UCSD-AML1 (cell line): Measurements from ENCODE around the gene LGALS9B.
"Not testable (repeated sequence)": the region's sequence is repeated elsewhere in the genome, so short reads cannot be mapped to it uniquely, and the experiment has no call there.

Source experiments
- DNase-seq: peaks from one replicate; lab custom pipeline; 2025; ENCODE audit not compliant: unreplicated experiment; lab: John Stamatoyannopoulos, UW

Gene LGALS9B

DNA sequence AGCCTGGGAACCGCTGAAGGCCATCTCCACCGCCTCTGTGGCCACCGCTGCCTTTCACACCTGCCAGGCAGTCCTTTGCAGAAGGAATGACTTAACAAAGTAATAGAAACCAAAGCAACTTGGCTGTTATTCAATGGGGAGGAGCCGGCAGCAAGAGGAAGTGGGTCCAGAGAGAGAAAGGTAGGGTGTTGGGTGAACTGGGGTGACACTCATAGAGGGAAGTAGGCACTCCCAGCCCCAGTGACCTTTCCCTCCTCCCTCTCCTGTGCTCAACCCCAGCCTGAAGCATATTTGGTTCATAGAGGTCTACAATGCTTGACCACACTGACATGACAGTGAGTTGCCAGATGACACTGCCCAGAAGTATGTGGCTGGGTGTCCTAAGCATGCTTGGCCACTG, at the start of gene LGALS9B:
Gene LGALS9B, minus strand, starts transcription at position 93 of the 400 bp plus-strand sequence. Its CDS starts 69 bp downstream, at position 24.
- not testable (repeated sequence) for DNase-seq

DNA sequence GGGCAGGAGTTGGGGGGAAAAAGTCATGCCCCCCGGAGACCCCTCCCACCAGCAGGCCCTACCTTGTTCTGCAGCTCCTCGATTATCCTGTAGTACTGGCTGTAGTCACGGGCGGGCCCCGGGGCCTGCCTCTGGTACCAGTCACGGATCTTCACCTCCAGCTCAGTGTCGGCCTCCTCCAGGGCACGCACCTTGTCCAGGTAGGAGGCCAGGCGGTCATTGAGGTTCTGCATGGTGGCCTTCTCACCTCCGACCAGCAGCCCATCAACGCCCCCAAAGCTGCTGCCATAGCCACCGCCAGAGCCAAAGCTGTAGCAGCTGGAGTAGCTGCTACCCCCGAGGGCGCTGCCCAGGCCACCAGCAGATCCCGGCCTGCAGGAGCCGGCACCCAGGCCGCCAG, 49.6 kb upstream of the LGALS9B start:
- not testable (repeated sequence) for DNase-seq

DNA sequence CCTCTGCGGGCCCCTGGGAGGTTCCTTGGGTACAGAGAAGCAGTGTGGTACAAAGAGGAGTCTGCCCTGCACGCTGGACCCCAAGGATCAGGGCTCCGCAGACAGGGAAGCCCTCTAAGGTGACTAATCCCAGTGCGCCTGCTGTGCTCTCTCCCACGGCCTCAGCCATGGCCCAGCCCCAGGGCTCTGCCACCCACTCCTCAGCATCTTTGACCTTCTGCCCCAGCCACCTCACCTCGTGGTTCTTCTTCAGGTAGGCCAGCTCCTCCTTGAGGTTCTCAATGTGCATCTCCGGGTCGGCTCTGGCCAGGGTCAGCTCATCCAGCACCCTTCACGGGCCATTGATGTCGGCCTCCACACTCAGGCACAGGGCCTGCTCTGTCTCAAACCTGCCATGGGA, 47.8 kb upstream of the LGALS9B start:
- not testable (repeated sequence) for DNase-seq

DNA sequence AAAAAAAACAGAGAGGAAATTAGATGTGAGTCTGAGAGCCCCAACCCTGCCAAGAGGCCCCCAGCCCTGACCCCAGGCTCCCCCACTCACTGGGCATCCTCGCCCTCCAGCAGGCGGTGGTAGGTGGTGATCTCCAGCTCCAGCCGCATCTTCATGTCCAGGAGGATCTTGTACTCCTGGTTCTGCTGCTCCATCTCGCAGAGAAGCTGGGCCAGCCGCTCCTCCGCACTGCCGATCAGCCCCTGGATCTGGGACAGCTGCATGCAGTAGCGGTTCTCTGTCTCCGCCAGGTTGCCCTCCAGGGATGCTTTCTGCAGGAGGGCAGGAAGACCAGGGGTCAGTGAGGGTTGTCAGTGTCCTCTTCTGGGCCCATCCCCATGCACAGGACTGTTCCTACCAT, 46.2 kb upstream of the LGALS9B start:
- DNase-seq = not testable (repeated sequence)

DNA sequence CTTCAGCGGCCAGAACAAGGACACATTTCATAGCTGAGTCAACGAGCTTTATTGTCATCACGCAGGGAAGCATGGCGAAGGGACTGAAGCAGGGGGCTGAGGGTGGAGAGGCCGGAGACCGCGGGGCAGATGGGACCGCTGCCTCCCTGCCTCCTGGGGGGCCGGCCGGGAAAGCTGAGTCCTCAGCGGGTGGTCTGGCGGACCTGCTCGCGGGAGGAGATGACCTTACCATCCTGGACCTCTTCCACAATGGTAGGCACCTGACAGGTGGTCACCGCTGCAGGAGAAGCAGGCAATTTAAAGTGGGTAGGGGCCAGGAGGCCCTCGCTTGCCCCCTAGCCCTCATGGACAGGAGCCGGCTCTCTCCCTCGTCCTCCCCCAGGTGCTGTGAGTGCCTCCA, 45.0 kb upstream of the LGALS9B start:
- DNase-seq = not testable (repeated sequence)

DNA sequence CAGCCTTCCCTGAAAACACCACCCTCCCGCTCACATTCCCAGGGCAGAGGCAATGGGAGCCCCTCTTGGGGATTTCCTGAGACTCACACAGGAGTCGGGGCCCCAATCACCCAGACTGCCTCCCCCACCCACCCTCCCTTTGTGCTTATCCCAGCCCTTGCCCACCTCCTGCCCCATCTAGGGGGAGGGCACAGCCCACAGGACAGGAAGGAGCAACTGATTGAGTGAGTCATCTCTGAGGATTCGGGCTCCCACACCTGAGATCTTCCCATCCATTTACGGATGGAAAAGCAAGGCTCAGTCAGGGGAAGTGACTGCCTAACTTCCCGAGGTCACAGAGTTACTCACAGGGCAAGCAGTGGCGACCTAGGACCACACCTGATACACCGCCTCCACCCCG, 44.4 kb upstream of the LGALS9B start:
- DNase-seq = not testable (repeated sequence)

DNA sequence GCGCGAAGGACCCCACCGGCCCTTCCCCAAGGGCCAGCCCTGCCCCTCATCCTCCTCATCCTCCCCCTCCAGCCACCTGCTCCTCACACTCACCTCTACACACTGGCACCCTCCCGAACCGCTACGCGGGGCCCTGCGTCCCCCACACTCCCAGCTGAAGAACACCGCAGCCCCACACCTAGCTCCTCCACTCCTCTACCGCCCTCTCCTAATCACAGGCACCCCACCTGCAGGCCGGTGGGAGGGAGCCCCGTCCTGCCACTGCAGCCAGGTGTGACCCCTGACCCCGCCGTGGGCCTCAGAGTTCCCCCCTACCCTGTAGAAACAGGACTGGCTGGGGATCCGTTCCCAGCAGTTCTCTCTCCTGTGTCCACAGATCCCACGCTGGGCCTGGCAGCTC, 38.0 kb upstream of the LGALS9B start:
- DNase-seq = not testable (repeated sequence)

DNA sequence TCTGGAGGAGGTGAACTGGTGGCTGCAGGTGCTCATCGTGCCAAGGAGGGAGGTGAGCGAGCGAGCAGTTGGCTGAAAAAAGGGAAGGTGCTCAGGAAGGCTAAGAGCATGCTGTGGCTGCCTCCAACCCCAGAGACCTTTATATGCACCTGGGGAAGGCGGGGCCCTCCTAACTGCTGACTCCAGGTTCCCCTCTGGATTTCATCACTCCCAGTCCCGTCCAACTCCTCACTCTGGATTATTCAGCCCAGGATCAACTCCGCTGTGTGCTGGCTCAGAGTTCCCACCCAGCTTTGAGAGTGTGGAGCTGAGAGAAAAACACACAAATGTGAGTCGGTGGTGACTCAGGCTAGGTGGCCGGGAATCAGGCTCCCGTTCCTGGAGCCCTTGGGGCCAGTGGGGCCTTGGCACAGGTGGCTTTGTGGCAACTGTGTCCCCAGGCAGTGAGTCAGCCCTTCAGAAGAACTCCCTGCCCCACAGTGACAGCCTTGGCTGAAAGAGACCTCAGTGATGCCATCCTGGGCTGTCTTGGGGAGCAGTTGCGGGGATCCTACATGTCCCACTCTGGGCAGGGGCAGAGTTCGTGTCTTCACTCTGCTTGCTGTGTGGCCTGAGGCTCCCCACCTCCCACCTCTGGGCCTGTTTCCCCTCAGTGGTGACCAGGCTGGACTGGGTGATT, 37.2 kb upstream of the LGALS9B start:
- DNase-seq = not testable (repeated sequence)

DNA sequence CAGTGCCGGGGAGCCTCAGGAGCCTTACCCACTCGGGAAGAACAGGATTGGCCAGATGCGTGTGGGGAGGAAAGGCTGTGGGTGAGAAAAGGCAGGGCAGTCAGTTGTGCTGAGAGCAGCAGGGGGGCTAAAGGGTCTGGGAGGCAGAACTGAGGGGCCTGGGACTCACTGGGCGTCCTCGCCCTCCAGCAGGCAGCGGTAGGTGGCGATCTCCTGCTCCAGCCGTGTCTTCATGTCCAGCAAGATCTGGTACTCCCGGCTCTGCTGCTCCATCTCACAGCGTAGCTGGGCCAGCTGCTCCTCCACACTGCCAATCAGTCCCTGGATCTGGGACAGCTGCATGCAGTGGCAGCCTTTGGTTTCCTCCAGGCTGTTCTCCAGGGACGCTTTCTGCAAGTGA, 34.6 kb upstream of the LGALS9B start:
- DNase-seq = not testable (repeated sequence)

DNA sequence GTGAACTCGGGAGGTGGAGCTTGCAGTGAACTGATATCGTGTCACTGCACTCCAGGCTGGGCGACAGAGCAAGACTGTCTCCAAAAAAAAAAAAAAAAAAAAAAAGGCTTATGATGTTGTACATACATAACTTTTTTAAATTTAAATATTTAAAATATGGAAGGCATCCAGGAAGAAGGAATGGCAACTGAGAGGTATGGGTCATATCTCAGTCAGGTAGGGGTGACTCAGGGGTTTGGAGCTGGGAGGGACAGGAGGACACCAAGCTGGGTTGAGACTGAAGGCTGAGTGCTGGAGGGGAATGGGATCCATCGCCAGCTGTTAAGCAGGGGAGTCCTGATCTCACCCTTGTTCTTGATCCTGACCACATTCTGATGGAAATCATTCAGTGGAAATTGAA, 33.0 kb upstream of the LGALS9B start:
- DNase-seq = not testable (repeated sequence)

DNA sequence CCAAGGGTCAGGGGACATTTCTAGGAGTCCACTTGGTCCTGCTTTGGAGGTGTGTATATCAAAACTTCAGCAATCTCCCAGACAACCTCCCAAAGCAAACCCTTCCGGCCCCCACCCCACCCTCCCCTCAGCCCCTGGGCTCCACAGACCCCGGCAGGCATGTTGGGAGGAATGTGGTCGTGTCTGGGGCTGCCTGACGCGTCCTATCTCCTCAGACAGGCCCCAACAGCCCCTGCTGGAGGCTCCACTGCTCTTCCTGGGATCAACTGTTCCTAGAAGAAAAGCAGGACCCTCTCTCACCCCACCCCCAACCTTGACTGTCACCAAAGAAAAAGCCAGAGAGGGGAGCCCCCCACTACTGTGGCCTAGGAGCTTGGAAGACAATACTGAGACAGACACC, 28.1 kb upstream of the LGALS9B start:
- not testable (repeated sequence) for DNase-seq

DNA sequence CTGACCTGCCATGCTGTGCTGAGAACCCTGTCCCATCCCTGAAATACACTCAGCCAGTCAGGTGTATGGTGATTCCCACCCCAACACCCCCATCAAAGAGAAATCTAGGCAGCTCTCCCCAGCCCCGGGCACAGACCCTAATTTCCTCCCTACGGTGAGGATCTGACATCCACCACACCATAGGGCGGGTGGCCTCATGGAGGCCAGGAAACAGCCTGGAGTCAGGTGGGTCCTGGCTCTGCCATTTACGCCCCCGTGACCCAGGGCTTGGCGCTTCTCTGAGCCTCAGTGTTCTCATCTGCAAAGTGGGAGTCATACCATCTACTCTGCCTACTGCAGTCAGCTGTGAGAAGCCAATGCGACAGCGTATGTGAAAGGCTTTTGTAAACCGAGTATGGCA, 27.4 kb upstream of the LGALS9B start:
- DNase-seq = not testable (repeated sequence)

DNA sequence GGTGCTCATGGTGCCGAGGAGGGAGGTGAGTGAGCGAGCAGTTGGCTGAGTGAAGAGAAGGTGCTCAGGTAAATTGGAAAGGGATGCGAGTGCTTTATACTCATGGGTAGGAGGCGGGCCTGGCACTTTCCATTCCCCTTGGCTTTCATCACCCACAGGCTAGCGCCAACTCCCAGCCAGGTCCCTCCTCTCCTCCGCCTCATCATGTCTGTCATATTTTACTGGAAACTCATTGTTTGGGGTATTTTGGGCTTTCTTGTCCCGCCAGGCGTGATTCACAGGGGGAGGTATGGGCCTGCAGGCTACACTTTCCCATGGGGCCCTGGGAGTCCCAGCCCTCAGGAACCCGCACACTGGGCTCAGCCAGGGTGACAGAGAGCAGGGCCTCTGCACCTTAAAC, 26.8 kb upstream of the LGALS9B start:
- not testable (repeated sequence) for DNase-seq

DNA sequence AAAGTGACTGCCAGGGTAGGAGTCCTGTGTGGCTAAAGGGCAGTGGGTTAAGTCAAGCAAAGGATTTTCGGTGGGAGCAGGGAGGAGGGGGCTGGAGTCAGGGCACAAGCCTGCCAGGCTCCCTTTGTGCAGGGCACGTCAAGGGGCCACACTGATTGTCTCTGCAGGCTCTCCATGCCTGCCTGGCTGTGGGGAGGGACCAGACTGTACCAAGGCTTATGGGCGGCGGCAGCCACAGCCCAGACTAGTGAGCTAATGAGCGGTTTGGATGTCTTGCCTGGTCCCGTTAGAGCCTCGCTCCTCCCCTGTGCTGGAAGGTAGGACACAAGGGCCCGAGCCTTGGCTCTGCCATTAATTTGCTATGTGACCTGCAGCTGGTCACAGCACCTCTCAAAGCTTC, 25.6 kb upstream of the LGALS9B start:
- not testable (repeated sequence) for DNase-seq

DNA sequence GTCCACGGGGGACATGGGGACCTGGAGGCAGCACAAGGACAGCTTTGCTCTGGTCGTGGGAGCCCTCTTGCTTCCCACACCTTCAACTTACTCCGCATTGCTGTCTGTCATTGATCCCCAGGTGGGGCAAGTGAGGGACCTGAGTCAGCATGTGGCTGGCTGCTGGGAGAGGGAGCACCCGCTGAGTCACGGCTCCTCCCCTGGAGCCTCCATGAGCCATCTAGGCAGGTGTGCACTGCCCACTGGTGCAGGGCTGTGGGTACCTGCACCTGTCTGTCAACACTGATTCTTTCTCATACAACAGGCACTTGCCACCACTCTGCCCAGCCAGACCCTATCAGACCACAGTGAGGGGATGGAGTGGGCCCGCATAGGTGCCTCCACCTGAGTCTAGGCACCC, 24.8 kb upstream of the LGALS9B start:
- not testable (repeated sequence) for DNase-seq

DNA sequence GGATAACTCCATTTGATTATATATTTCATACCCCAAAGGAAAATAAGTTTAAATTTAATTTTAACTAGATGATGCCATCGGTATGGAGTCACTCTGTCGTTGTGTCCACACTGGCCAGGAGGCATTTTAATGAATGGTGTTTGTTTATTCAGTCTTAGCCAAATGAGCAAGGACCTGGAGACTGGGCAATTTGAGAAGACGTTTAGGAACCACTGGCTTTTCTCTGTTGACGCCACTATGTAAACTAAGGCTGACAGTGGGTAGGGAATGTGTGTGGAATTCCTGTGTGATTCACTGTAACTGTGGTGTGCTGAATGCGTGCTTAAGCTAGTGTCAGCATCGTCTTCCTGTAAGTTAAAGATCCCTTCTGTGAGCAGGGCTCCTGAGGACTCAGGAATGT, 17.6 kb upstream of the LGALS9B start:
- not testable (repeated sequence) for DNase-seq

DNA sequence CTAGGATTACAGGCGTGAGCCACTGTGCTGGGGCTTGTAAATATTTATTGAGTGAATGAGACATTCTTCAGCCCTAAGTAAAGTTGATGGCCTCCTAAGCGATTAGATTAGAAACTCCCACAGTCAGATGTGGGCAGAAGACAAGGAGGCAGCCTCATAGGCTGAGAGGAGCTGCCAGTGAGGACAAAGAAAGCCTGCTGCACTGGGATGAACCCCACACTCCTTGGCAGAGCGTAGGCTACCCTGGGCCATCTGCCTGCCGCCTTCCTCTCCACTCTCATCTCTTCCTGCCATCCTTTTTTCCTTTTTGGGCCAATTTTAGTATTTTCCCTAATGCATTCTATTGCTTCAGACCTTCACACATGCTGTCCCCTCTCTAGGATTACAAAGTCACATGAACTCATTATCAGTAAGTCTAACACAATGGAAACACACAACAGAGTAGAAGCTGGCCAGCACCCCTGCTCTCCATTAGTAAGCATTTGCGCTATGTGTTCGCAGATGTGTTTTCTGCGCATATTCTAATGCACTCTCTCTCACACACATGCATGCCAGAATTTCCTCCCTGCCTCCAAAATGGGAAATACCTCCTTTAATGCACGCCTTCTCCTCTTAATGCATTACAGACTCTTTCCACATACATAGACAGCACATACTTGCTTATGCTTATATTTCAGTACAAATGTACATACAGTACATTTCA, 12.7 kb upstream of the LGALS9B start:
- DNase-seq = not testable (repeated sequence)

DNA sequence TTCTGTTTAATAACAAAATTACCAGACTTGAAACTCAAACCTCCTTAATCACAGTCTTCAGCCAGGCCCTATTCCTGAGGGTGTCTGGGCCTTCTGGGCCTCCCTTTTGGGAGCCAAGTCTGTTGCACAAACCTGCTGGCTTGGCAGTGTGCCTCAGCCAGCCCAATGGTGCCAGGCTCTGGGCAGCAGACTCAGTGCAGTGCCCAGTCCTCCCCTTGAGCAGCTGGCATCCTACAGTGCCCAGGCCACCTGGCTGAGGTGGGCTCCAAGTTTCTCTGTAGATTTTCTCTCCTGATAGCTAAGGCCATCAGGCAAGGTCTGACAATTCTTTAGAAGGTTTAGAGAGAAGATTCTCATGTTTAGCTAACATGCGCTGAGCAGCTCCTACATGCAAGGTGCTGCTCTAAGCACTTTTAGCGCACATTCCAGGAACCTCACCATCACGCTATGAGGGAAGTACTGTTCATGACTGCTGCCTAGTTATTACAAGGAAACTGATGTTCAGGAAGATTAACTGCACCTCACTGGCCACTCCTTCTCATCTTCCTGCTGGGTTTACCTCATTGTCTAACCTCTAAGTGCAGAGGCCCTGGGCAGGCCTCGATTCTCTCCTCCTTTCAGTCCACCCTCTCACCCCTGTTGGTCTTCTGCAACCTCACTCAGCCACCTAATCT, 10.2 kb upstream of the LGALS9B start:
- DNase-seq = not testable (repeated sequence)

DNA sequence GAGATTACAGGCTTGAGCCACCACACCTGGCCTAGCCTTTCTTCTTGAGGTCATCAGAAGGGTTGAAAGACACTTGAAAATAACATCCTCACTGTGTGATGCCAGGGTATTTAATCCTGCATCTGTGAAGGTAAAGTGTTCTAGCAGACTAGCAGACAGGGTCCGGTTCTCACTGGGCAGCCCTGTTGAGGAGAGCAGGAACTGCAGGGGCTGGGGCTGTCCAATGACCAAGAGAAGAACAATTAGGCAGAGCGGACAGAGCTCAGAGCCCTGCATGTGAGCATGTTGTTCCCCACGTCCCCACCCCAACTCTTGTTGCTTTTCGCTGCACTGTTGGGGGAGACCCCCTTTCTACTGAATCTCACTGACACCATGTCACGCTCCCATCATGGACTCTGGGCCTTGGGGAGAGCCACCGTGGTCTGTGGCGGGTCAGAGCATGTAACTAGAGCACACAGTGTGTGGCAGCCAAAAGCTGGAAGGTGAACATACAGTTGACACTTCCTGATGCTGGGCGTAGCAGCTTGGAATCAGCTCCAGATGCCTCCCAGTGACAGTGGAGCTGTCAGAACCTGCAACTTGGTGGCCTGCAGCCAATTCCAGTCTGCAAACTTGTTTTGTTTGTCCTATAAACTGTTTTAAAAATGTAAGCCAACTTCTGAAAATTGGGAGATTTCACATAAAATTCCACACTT, 7.9 kb upstream of the LGALS9B start:
- DNase-seq = not testable (repeated sequence)

DNA sequence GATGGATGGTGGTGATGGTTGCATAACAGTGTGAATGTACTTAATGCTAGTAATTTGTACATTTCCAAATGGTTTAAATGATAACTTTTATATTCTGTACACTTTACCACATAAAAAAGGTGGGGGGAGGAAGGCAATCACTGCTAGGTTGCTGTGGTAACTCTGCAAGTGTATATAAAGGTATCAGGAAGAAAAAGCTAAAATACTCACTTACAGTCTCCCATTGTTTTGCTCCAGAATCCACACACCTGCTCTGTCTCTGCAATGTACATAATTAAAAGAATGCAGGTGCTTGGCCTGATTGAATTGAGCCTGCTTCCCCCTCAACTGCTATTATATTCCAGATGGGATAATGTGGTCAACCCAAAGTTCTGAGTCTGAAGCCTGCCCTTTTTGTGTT, 6.7 kb upstream of the LGALS9B start:
- not testable (repeated sequence) for DNase-seq

DNA sequence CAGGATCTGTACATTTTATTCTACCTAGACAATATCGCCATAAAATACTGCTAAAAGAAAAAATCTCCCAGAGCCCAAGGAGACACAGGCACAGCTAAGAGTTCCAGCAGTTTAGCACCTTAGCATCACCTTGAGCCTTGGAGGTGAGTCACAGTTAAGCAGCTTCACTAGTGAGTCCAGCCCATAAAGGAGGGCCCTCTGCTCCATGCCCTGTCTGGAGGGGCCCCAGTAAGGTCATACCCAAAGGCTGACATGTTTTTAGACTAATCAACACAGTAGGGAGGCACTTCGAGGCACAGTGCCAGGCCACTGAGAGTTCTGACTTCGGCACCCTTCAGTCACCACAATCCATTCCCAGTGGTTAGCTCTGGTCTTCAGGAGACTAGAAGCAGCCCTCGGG, 2.6 kb upstream of the LGALS9B start:
- DNase-seq = not testable (repeated sequence)
